Activated CD8-positive, alpha-beta T cell treated with anti-CD3 and anti-CD28 coated beads, Interleukin-2, amount 10 ng/mL, durations not matched to agents 7 days and 5 days (primary cell): ENCODE measurements around the gene ACAP3. TPM values are rescaled to one million over a fixed set of nuclear protein-coding genes. Genes with fewer than 3 reads are reported as not detected.

Experiments
- ATAC-seq: fragments of 150-1000 bp; cut with Tn5 transposase; one replicate; pipeline ENCODE4 v1.10.0; 2021; ENCODE audit warnings: moderate library complexity
- CTCF ChIA-PET: fragments of 350-600 bp; sonication (Branson Sonifier 250); formaldehyde crosslinking; loops from one replicate; lab custom pipeline; 2021; ENCODE audit warnings: antibody characterized with exemption; lab: Charles Lee
- POLR2A ChIA-PET: fragments of 350-600 bp; sonication (Branson Sonifier 250); formaldehyde crosslinking; loops from one replicate; lab custom pipeline; 2021; ENCODE audit warnings: antibody characterized with exemption; lab: Charles Lee
- DNase-seq: peaks from one replicate; pipeline ENCODE4 v3.0.0-alpha.2; 2020
- H3K27ac Mint-ChIP-seq: one replicate; pipeline ENCODE4 v1.8.0; 2021; ENCODE audit warnings: mild to moderate bottlenecking, mixed read lengths
- H3K27me3 Mint-ChIP-seq: one replicate; pipeline ENCODE4 v1.8.0; 2021; ENCODE audit warnings: low read depth, mixed read lengths
- H3K36me3 Mint-ChIP-seq: one replicate; pipeline ENCODE4 v1.8.0; 2021; ENCODE audit warnings: low read depth, mixed read lengths
- H3K4me1 Mint-ChIP-seq: one replicate; pipeline ENCODE4 v1.8.0; 2021; ENCODE audit warnings: low read depth, mixed read lengths
- H3K4me3 Mint-ChIP-seq: one replicate; pipeline ENCODE4 v1.8.0; 2021; ENCODE audit warnings: mild to moderate bottlenecking, mixed read lengths
- H3K9me3 Mint-ChIP-seq: one replicate; pipeline ENCODE4 v1.8.0; 2022; ENCODE audit warnings: mixed read lengths; ENCODE audit not compliant: insufficient read depth
- total RNA-seq, 2 experiments: library from RNA; stranded (reverse); gene quantifications; one replicate each; pipeline ENCODE4 v1.2.3, GENCODE V29; 2021

The ACAP3 gene
- total RNA-seq: 10 to 100 TPM; 65.2 to 87.3 TPM

DNA sequence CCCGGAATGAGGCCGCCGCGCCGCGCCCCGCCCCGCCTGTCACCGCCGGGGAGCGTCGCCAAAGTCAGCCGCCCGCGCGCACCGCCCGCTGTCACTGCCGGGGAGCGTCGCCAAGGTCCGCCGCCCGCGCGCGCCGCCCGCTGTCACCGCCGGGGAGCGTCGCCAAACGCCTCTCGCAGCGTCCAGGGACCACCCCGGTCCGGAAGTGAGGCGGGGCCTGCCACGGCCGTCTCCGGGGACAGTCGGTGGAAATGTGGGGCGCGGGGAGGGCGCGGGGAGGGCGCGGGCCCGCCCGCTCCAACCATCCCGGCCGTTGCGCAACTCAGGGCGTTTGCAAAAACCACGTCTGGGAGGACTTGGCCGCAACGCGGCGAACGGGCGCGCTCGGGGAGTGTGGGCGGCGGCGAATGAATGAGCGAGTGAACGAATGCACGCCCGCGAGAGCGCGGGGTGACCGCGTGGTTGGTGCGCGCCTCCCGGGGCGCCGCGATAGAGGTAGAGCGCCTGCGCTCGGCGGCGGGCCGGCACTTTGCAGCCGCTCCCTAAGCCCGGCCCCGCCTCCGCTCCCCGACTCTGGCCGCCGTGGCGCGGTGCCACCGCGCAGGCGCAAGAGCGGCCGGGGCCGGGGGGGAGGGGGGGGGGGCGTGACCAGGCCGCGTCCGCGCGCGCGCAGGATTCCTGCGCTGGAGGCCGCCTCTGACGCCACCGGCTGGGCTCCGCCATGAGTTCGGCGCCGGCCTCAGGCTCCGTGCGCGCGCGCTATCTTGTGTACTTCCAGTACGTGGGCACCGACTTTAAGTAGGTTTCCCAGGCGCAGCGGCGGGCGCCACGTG, at the start of gene ACAP3, which contains the start of gene PUSL1:
TSS of gene ACAP3 (minus strand) at position 8 of the 833 bp plus-strand sequence. CDS start 115 bp downstream, outside the sequence.
TSS of gene PUSL1 (plus strand) at position 675 of the 833 bp plus-strand sequence. CDS start at position 722, 47 bp downstream.
- H3K4me3 Mint-ChIP-seq: peak within 1 kb of the TSS; percentile 84
- DNase-seq (peak; percentile 91), ATAC-seq (peak; percentile 67)
- peaks cover 9% of the 10 kb centered on the region for H3K36me3 Mint-ChIP-seq
- no peaks in the 10 kb centered on the region for H3K27me3 Mint-ChIP-seq
- POLR2A ChIA-PET: no interaction called here
- H3K9me3 Mint-ChIP-seq: no peaks in the 10 kb centered on the region
- peaks cover 23% of the 10 kb centered on the region for H3K4me1 Mint-ChIP-seq
- H3K27ac Mint-ChIP-seq: peak within 1 kb of the TSS; percentile 95
- CTCF ChIA-PET: no interaction called here

DNA sequence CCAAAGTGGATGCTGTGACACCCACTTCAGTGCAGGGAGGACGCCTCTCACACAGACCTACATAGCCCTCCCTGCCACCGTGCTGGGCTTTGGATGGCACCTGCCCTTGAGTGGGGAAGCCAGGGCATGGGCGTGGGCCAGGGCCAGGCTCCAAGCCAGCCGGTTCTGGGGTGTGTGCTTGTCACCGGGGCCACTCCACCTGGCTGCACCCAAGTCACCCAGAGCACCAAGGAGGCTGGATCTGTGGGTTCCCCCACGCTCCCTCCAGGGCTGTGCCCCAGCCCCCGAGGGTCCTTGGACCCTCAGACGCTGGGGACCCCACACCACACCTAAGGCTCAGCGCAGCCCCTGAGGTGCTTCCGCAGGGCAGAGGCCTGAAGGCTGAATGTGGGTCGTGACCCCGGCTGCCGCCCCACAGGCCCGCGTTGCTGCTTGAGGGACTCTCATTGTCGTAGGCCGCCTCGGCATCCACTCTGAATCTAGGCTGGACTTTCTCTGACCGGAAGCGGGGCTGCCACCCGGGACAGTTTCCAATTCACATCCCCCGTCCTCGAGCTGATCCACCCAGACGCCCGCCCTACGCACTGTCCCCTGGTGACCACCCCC, 49.2 kb upstream of the ACAP3 start:
- ChIA-PET POLR2A (no interaction called here), CTCF (no interaction called here)
- H3K36me3 Mint-ChIP-seq: no peaks in the 10 kb centered on the region
- peaks cover 27% of the 10 kb centered on the region for H3K4me1 Mint-ChIP-seq
- H3K9me3 Mint-ChIP-seq: no peaks in the 10 kb centered on the region
- H3K27me3 Mint-ChIP-seq: peaks cover 32% of the 10 kb centered on the region
- H3K27ac Mint-ChIP-seq: no peak overlapping the region
- DNase-seq (no peak), ATAC-seq (peak; percentile 31)
- no peak overlapping the region for H3K4me3 Mint-ChIP-seq

DNA sequence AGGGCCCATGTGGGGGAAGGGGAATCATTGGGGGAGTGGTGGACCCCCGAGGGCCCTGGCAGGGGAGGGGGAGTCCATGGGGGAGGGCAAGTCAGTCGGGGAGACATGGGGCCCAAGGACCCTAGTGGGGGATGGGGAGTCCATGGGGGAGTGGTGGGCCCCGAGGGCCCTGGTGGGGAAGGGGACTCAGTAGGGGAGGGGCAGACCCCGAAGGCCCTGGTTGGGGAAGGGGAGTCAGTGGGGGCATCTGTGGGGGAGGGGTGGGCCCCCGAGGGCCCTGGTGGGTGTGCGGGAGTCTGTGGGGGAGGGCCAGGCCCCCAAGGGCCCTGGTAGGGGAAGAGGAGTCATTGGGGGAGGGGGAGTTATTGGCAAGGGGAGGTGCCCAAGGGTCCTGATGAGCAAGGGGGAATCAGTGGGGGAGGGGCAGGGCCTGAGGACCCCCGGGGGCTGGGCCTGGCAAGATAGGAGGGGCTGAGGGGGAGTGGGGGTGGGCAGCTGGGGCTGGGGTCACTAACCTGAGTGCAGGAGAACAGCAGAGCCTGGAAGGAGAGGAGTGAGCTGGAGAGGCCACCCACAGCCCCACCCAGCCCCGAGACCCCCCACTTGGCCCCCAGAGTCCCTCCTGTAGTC, 48.6 kb upstream of the ACAP3 start:
- DNase-seq: no peak
- no peaks in the 10 kb centered on the region for H3K9me3 Mint-ChIP-seq
- no peak overlapping the region for H3K27ac Mint-ChIP-seq
- no peak for ATAC-seq
- no peaks in the 10 kb centered on the region for H3K36me3 Mint-ChIP-seq
- no peak overlapping the region for H3K4me3 Mint-ChIP-seq
- CTCF ChIA-PET: no interaction called here
- POLR2A ChIA-PET: no interaction called here
- H3K4me1 Mint-ChIP-seq: peaks cover 27% of the 10 kb centered on the region
- H3K27me3 Mint-ChIP-seq: peaks cover 32% of the 10 kb centered on the region

DNA sequence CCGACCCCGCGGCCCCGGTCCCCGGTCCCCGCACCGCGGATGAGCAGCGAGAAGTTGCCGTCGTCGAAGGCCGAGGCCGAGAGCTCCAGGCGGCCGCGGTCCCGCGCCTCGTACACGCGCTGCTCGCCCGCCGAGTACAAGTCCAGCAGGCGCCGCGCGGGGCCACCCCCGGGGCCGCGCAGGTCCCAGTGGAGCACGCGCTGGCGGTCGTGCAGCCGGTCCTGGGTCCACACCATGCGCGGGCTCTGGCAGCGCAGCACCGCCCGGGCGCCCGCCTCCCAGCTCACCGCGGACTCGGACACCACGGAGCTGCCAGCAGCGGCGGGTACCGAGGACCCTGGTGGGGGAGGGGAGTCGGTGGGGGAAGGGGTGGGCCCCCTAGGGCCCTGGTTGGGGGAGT, 47.7 kb upstream of the ACAP3 start:
- Mint-ChIP-seq H3K27ac (no peak overlapping the region), H3K27me3 (peaks cover 26% of the 10 kb centered on the region), H3K4me3 (no peak overlapping the region), H3K4me1 (peaks cover 27% of the 10 kb centered on the region), H3K36me3 (no peaks in the 10 kb centered on the region), H3K9me3 (no peaks in the 10 kb centered on the region)
- ATAC-seq (peak; percentile 15), DNase-seq (no peak)
- ChIA-PET POLR2A (interaction anchor here (1.3 kb wide), 1 partner anchor 20 kb away, joined by 7 read pairs; the partner anchor contains the start of gene AURKAIP1), CTCF (no interaction called here)

DNA sequence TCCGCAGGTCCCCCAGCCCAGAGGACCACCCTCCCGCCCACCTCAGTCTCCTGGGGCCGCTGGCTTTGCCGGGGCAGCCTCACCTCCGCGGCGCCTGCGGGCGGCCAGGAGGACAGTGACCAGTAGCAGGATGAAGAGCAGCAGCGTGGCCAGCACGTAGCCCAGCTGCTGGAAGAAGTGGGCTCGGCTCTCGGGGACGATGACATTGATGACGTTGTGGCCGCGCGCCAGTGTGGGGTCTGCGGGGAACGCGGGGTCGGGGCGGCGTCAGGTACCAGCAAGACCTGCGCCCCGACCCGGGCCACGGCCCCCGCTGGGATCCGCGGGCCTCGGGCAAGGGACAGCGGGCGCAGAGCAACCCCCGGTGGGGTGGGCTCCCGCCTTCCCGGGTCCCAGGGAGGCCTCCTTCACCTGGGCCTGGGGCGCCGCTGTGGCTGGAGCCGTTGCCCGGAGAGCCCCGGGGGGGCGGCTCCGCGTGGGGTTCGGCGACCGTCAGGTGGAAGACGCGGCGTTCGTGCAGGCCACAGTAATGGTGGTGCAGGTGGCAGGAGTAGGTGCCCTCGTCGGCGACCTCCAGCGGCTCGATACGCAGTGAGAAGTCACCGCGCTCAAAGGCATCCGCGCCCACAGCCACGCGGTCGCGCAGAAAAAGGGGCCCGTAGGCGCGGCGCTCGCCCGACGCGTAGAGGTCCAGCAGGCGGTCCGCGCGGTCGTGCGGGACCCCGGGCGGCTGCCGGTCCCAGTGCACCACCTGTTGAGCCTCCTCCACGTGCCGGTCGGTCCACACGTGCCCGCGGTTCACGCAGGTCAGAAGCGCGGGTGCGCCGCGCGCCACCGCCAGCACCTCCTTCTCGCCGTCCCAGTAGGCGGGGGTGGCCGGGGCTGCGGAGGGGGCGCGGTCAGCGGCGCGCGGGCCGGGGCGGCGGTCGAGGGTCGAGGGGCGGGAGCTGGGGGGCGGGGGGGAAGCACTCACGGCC, 46.8 kb upstream of the ACAP3 start:
- ATAC-seq (no peak), DNase-seq (no peak)
- Mint-ChIP-seq H3K27ac (no peak overlapping the region), H3K4me3 (no peak overlapping the region), H3K9me3 (no peaks in the 10 kb centered on the region), H3K36me3 (no peaks in the 10 kb centered on the region), H3K27me3 (peaks cover 26% of the 10 kb centered on the region), H3K4me1 (peaks cover 25% of the 10 kb centered on the region)
- ChIA-PET POLR2A (interaction anchor here (0.7 to 1.3 kb wide), 2 partner anchors 17 to 21 kb away, joined by 3 to 7 read pairs; partner anchors contain the start of gene AURKAIP1), CTCF (no interaction called here)

- Mint-ChIP-seq H3K27ac (no peak overlapping the region), H3K4me3 (no peak overlapping the region), H3K4me1 (peaks cover 16% of the 10 kb centered on the region), H3K27me3 (peaks cover 23% of the 10 kb centered on the region), H3K9me3 (no peaks in the 10 kb centered on the region), H3K36me3 (no peaks in the 10 kb centered on the region)
- ChIA-PET POLR2A (interaction anchor here (0.6 to 0.7 kb wide), 2 partner anchors 18 to 146 kb away, joined by 3 read pairs; no protein-coding TSS in a partner anchor), CTCF (interaction anchor here (2.7 kb wide), 1 partner anchor 18 kb away, joined by 14 read pairs; no protein-coding TSS in a partner anchor)
- ATAC-seq (no peak), DNase-seq (no peak)
Measured at GRCh38 chr1:1353389-1354151, 45.8 kb upstream of the ACAP3 start.

DNA sequence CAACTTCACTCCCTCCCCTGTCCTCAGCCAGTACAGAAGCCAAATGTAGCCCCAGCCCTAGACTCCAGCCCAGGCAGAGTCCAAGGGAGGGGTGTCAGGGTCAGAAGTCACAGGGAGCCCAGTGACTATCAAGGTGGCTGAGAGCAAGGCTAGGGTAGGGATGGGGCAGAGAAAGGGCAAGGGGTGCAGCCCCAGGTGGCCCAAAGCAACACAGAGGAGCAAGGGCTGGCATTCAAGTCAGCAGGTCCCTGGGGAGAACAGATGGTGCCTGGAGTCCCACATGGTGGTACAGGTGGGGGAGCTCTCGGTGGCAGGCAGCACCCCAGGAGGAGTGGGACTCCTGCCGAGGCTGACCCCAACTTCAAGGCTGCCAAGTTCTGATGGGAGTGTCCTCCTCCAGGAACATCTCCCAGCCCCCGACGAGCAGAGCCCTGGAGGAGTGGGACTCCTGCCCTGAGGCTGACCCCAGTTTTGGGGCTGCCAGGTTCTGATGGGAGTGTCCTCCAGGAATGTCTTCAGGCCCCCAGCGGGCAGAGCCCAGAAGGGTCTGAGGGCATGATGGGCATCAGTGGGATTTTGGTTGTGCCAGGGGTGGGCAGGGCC, 45.2 kb upstream of the ACAP3 start:
- ChIA-PET POLR2A (no interaction called here), CTCF (interaction anchor here (2.7 kb wide), 1 partner anchor 19 kb away, joined by 14 read pairs; no protein-coding TSS in a partner anchor)
- H3K27ac Mint-ChIP-seq: no peak overlapping the region
- no peaks in the 10 kb centered on the region for H3K9me3 Mint-ChIP-seq
- no peak overlapping the region for H3K4me3 Mint-ChIP-seq
- peaks cover 23% of the 10 kb centered on the region for H3K27me3 Mint-ChIP-seq
- peaks cover 16% of the 10 kb centered on the region for H3K4me1 Mint-ChIP-seq
- no peaks in the 10 kb centered on the region for H3K36me3 Mint-ChIP-seq
- no peak for ATAC-seq
- no peak for DNase-seq

- ATAC-seq: no peak
- H3K9me3 Mint-ChIP-seq: no peaks in the 10 kb centered on the region
- DNase-seq: no peak
- H3K36me3 Mint-ChIP-seq: no peaks in the 10 kb centered on the region
- peak overlapping the region; percentile 70 for H3K27ac Mint-ChIP-seq
- ChIA-PET POLR2A (interaction anchor here (1.1 kb wide), 1 partner anchor 19 kb away, joined by 4 read pairs; no protein-coding TSS in a partner anchor), CTCF (interaction anchor here (2.7 kb wide), 1 partner anchor 20 kb away, joined by 14 read pairs; no protein-coding TSS in a partner anchor)
- H3K27me3 Mint-ChIP-seq: peaks cover 21% of the 10 kb centered on the region
- peak overlapping the region; percentile 56 for H3K4me3 Mint-ChIP-seq
- H3K4me1 Mint-ChIP-seq: peaks cover 25% of the 10 kb centered on the region
Measured at GRCh38 chr1:1351511-1352427, 44.0 kb upstream of the ACAP3 start.

DNA sequence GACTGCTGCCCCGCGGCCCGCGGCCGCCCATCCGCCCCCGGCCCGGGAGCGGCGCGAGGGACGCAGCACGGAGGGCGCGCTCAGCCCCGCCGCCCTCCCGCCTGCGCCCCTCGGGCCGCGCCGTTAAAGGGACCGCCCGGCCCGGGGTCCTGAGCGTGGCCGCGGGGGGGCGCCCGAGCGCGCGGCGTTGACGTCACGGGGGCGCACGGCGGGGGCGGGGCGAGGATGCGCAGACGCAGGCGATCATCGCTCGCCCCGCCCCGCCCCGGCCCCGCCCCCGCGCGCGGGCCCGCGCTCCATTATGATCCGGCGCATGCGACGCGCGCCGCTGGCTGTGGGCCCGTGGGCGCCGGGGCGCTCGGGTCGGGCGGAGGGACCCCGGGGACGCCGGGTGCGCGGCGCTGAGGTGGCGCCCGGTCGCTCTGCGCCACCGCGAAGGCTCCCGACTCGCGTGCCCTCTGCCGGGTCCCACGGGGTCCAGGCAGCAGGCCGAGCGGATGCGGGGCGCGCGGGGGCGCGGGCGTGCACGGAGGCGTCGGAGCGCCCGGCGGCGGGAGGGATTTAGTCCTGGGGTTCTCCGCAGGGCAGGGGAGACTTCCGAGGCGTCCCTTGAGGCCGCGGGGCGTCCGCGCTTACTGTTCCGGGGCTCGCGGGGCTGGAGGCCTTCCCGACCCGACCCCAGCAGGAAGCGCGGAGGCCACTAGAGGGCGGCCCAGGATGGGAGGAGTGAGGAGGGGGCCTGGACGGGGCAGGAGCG, 41.7 kb upstream of the ACAP3 start, which contains the start of gene DVL1:
TSS of gene DVL1 (minus strand) at position 163 of the 757 bp plus-strand sequence. CDS start 353 bp downstream, outside the sequence.
- peak; percentile 84 for ATAC-seq
- Mint-ChIP-seq H3K9me3 (no peaks in the 10 kb centered on the region), H3K4me1 (peaks cover 29% of the 10 kb centered on the region), H3K27ac (peak within 1 kb of the TSS; percentile 57), H3K4me3 (peak within 1 kb of the TSS; percentile 70), H3K36me3 (no peaks in the 10 kb centered on the region), H3K27me3 (peaks cover 21% of the 10 kb centered on the region)
- DNase-seq: peak; percentile 73
- ChIA-PET POLR2A (no interaction called here), CTCF (interaction anchor here (1.9 to 2.6 kb wide), 2 partner anchors 22 to 26 kb away, joined by 8 to 12 read pairs; partner anchors contain the start of gene AURKAIP1)
